Adrenal gland (tissue), 5 donors: ENCODE results near the gene IDH3A.

Experiments used
- POLR2A ChIP-seq, 2 donors: fragments of 450-650 bp; IDR thresholded peaks; one replicate each; pipeline ENCODE4 v1.6.1; 2017; ENCODE audit warnings: antibody characterized with exemption in 2 of 2, mild to moderate bottlenecking in 2 of 2, moderate library complexity in 1 of 2
- TF ChIP-seq, protein P1 (sequence below), 6 experiments: fragments of 450-650 bp in 4 of 6; fragments of 200-600 bp in 2 of 6; sonication (generic) in 1 of 6; IDR thresholded peaks; 1 replicate in 5 of 6; 2 replicates in 1 of 6; pipeline versions ENCODE4 v1.5.1 to v1.8.0; 2016 to 2021; ENCODE audit warnings: antibody characterized with exemption in 6 of 6, mild to moderate bottlenecking in 2 of 6, moderate library complexity in 1 of 6
- donor health status: DM: no; HTN: no; CAD: no.

DNA sequence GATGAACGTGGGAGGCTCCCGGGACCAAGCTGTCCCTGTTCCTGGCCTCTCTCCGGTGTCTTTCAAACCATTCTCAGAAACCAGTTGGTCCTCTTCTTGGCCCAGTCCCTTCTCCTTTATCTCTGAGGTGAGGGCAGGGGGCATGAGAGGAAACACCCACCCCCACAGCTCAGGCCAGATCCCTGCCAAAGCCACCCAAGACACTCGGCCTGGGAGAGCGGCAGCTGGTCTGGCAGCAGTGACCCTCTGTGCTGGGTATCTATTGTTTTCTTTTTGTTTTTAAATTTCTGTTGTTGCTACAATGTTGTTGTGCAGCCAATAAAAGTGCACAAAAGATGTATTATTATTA lies 57.9 kb downstream of the IDH3A start:
- TF ChIP-seq POLR2A (IDR thresholded peaks at IDR 0.05) = no peak
- TF ChIP-seq, protein P1, sequence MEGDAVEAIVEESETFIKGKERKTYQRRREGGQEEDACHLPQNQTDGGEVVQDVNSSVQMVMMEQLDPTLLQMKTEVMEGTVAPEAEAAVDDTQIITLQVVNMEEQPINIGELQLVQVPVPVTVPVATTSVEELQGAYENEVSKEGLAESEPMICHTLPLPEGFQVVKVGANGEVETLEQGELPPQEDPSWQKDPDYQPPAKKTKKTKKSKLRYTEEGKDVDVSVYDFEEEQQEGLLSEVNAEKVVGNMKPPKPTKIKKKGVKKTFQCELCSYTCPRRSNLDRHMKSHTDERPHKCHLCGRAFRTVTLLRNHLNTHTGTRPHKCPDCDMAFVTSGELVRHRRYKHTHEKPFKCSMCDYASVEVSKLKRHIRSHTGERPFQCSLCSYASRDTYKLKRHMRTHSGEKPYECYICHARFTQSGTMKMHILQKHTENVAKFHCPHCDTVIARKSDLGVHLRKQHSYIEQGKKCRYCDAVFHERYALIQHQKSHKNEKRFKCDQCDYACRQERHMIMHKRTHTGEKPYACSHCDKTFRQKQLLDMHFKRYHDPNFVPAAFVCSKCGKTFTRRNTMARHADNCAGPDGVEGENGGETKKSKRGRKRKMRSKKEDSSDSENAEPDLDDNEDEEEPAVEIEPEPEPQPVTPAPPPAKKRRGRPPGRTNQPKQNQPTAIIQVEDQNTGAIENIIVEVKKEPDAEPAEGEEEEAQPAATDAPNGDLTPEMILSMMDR (IDR thresholded peaks at IDR 0.05) = no peak
